Panc1 (cell line): ENCODE data around the gene FBXL14.

ENCODE experiments used
- CTCF ChIP-seq: fragments of 450-650 bp; IDR thresholded peaks from 2 replicates; pipeline ENCODE4 v1.5.1; 2017; ENCODE audit warnings: mild to moderate bottlenecking
- POLR2AphosphoS5 ChIP-seq: IDR thresholded peaks from 2 replicates; pipeline ENCODE4 v1.6.1; 2012; ENCODE audit warnings: mild to moderate bottlenecking, low read depth, low read length, moderate library complexity
- REST ChIP-seq, 2 experiments: IDR thresholded peaks; 2 replicates each; pipeline ENCODE4 v1.6.1; 2011 to 2012; ENCODE audit warnings: low read depth in 2 of 2, control low read depth in 1 of 2, low read length in 1 of 2, mild to moderate bottlenecking in 1 of 2, moderate library complexity in 1 of 2; ENCODE audit not compliant: insufficient read depth in 1 of 2
- TCF7L2 ChIP-seq: IDR thresholded peaks from 2 replicates; pipeline ENCODE4 v1.6.1; 2011; ENCODE audit warnings: mild to moderate bottlenecking, low read depth, low read length, inconsistent platforms

- TF ChIP-seq CTCF (no peak), POLR2AphosphoS5 (no peak), REST (IDR thresholded peaks at IDR 0.05; ENCODE audit: insufficient read depth in 1 of 2, low read depth in 2 of 2, low read length in 1 of 2) (no peak), TCF7L2 (no peak)
Measured at GRCh38 chr12:1533205-1533601, 61.2 kb downstream of the FBXL14 start.
